Activated CD4-positive, alpha-beta T cell treated with anti-CD3 and anti-CD28 coated beads, Interleukin-2, amount 10 ng/mL, durations not matched to agents 24 days and 14 days (primary cell): ENCODE measurements around the gene HSPH1. TPM values are rescaled to one million over a fixed set of nuclear protein-coding genes. Genes with fewer than 3 reads are reported as not detected.

Source experiments
- DNase-seq: peaks from one replicate; pipeline ENCODE4 v3.0.0; 2022
- H3K27ac Mint-ChIP-seq: one replicate; pipeline ENCODE4 v1.8.0; 2022; ENCODE audit warnings: mild to moderate bottlenecking, mixed read lengths
- H3K27me3 Mint-ChIP-seq: one replicate; pipeline ENCODE4 v1.8.0; 2022; ENCODE audit warnings: mixed read lengths
- H3K36me3 Mint-ChIP-seq: one replicate; pipeline ENCODE4 v1.8.0; 2022; ENCODE audit warnings: low read depth, mild to moderate bottlenecking, mixed read lengths
- H3K4me1 Mint-ChIP-seq: one replicate; pipeline ENCODE4 v1.8.0; 2021; ENCODE audit warnings: mixed read lengths
- H3K4me3 Mint-ChIP-seq: one replicate; pipeline ENCODE4 v1.8.0; 2022; ENCODE audit warnings: mild to moderate bottlenecking, moderate library complexity, mixed read lengths
- H3K9me3 Mint-ChIP-seq: one replicate; pipeline ENCODE4 v1.8.0; 2021; ENCODE audit warnings: mixed read lengths
- intact Hi-C: fragments of 100-400 bp; cut with micrococcal nuclease; formaldehyde crosslinking; loops from one replicate; pipeline ENCODE4 v1.15.1; 2023
- total RNA-seq: library from RNA; stranded (reverse); gene quantifications from 2 replicates; pipeline ENCODE4 v1.2.3, GENCODE V29; 2022

Gene HSPH1
- total RNA-seq, 1 donor from 2014 or later = 381 TPM

- no peaks in the 10 kb centered on the region for H3K9me3 Mint-ChIP-seq
- H3K4me3 Mint-ChIP-seq = no peak overlapping the region
- peaks cover 5% of the 10 kb centered on the region for H3K4me1 Mint-ChIP-seq
- intact Hi-C loops = no loop called here
- no peaks in the 10 kb centered on the region for H3K36me3 Mint-ChIP-seq
- H3K27me3 Mint-ChIP-seq = peaks cover 16% of the 10 kb centered on the region
- DNase-seq = no peak
- H3K27ac Mint-ChIP-seq = no peak overlapping the region
Observed at GRCh38 chr13:31092646-31093045, 69.1 kb downstream of the HSPH1 start.

DNA sequence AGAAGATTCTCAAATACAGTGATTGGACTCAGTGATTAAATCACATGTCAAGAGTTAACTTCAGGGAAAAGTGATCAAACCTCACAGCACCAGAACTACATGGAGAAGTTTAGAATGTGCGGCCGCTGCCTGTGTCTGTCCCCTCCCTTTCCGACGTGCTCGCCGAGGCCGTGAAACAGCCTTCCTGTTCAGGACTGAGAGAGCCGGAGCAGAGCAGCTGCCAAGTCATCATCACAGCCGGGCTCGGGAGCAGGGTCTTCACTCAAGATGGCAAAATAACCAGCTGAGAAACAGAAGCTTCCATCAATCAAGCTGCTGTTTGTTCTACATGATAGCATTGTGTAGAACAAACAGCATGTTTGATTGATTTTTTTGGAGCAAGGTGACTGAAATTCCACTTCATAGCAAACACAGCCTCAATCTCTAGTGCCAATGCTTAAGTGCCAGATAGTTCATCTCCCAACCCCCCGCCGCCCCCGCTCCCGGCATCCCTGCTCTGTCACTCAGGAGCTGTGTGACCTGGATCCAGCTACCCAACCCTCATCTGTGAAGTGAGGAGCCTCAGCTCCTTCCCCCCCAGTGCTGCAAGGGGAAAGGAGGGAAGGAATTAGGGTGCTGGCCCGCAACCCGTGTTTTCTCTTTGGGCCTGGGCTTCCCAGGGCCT, 70.6 kb downstream of the HSPH1 start:
- Mint-ChIP-seq H3K4me1 (peaks cover 5% of the 10 kb centered on the region), H3K27me3 (peaks cover 19% of the 10 kb centered on the region), H3K36me3 (no peaks in the 10 kb centered on the region), H3K4me3 (no peak overlapping the region), H3K27ac (no peak overlapping the region), H3K9me3 (no peaks in the 10 kb centered on the region)
- intact Hi-C loops = no loop called here
- no peak for DNase-seq

DNA sequence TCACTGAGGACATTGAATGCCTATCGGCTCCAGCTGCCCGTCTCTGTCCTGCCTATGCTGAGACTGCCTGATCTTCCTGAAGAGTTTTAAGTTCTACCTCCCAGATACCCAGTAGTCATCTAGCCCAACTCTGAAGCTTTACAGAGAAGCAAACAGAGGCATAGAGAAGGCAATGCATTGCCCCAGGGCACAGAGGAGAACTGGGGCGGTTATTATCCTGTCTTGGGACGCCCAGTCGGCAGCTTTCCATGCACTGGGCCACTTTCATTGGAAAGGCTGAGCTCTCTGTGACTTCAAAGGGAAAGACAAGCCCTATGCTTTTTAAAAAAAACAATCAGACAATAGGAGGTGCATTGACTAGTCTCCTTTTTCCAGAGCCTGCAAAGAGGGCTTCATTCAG, 71.6 kb downstream of the HSPH1 start:
- no peak overlapping the region for H3K27ac Mint-ChIP-seq
- intact Hi-C loops = no loop called here
- H3K27me3 Mint-ChIP-seq = peaks cover 27% of the 10 kb centered on the region
- no peak overlapping the region for H3K4me3 Mint-ChIP-seq
- H3K4me1 Mint-ChIP-seq = peaks cover 5% of the 10 kb centered on the region
- DNase-seq = no peak
- no peaks in the 10 kb centered on the region for H3K9me3 Mint-ChIP-seq
- H3K36me3 Mint-ChIP-seq = no peaks in the 10 kb centered on the region

DNA sequence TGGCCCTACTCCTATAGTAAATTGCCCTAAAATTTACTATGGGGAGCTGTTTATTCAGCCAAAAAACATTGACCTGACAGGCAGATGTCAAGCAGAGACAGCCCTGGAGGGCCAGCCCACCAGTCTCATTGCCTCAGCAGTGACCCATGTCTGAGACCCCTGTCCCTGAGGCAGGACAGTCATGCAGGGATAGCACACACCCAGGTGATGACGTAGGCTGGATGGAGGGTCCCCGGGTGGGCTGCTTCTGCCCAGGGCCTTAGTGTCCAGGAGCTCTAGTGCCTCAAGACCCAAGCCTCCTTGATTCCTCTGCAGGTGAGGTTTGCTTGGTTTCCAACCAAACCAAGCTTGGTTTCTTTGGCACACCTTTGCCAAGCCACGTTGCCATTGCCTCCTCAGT, 72.1 kb downstream of the HSPH1 start:
- Mint-ChIP-seq H3K4me1 (peaks cover 5% of the 10 kb centered on the region), H3K36me3 (no peaks in the 10 kb centered on the region), H3K27me3 (peaks cover 29% of the 10 kb centered on the region), H3K4me3 (no peak overlapping the region), H3K9me3 (no peaks in the 10 kb centered on the region), H3K27ac (no peak overlapping the region)
- no peak for DNase-seq
- intact Hi-C loops = no loop called here

- H3K27me3 Mint-ChIP-seq = peaks cover 31% of the 10 kb centered on the region
Observed at GRCh38 chr13:31088826-31089420, 72.8 kb downstream of the HSPH1 start.

More at GRCh38 chr13:31088826-31089420, 72.8 kb downstream of the HSPH1 start:
- intact Hi-C loops = no loop called here
- DNase-seq = no peak
- Mint-ChIP-seq H3K4me3 (no peak overlapping the region), H3K9me3 (peaks cover 3% of the 10 kb centered on the region), H3K36me3 (no peaks in the 10 kb centered on the region), H3K27ac (no peak overlapping the region), H3K4me1 (peaks cover 5% of the 10 kb centered on the region)

Other genes starting within 250 kb of the HSPH1 start
- not detected in 2 replicates for gene TEX26, start 229.2 kb downstream of the HSPH1 start, total RNA-seq
- gene B3GLCT, start 38.1 kb upstream of the HSPH1 start, total RNA-seq = 4.0 and 4.4 TPM in 2 replicates